HG03378 (cell line): Measurements from ENCODE around the gene NT5DC1.

Source experiments
- ATAC-seq: cut with Tn5 transposase; IDR thresholded peaks from one replicate; pipeline ENCODE4 v1.9.1; 2021; ENCODE audit warnings: mild to moderate bottlenecking, moderate library complexity; ENCODE audit not compliant: unreplicated experiment

The NT5DC1 gene

DNA sequence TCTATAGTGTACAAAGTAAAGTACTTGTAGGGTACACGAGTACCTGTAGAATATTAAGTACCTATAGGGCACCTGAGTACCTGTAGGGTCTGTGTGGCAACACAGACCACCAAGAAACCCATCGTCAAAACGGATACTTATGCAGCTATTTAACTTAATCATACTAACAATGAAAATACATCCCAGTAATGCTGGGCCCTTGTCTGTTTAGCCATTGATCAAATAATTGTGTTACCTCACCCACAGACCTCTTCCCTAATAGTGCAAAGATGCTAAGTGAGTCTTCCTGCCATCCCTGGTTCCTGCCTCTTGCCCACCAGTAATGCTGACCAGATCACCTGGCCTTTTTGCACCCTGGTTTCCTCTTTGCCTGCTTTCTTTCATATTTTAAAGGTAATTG is 32.8 kb downstream of the NT5DC1 start:
- no peak for ATAC-seq

DNA sequence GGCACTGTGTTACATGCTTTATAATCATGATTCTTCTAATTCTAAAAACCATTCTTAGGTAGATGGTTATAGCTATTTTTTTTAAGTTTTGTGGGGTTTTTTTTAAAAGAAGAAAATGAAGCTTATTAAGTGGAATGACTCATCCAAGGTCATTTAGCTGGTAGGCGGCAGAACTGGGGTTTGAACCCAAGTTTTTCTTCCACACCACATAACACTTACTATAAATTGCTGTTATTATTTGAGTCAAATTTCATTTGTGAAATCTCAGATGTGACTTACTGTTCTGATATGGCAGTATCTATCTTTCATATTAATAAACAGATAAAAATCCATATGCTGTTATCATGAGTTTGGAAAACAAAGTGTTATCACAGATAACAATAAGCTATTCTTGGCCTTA is 35.7 kb downstream of the NT5DC1 start:
- ATAC-seq = no peak

DNA sequence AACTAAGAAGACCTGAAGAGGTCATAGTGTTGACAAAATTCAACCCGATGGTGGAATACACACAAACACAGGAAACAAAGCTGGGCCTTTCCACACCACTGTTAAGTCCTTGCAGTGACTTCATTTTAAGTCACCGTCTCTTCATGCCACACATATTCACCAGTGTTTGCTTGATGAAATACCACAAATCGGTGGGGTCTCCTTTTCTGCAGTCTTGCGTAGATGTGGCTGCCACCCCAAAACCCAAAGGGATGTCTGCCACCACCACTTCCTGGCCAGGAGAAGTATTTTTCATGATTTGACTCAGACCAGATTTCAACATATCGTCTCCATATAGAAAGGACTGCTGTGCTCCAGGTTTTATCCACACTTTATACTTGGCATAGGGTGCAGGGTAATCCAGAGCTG is 36.3 kb downstream of the NT5DC1 start:
- ATAC-seq = no peak

DNA sequence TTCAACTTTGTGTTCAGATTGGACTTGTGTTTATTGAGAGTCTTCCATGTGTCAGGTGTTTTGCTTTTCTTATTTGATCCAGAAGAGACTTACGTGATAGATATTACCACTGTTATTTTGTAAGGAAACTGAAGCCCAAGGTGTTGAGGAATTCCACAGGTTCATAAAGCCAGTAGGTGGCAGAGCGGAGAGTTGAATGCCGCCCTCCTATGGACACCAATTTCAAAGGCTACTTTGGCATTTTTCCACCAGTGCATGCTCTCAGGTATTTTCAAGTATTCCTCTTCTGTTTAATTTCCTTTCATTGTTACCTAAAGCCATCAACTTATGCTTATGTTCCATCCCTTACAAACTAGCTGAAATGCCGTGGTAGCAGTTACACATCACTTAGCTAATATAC is 39.3 kb downstream of the NT5DC1 start:
- no peak for ATAC-seq

DNA sequence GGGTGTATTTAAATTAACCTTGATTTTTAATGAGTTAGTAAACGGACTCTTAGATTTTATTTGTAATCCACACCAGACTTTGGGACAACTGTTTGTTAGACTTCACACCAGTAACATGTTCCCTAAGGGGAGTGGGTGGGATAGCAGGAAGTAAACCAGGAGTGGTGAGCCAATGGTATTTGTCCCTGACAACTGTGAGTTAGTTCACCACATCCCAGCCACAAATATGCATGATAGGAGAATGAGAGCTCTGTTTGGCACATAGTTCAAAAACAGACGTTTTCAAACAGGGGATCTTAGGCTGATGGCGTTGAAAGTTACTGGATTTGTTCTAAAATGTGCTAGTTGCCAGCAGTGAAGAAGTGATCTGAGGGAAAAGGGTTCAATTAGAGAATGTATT is 44.0 kb downstream of the NT5DC1 start:
- ATAC-seq = no peak

DNA sequence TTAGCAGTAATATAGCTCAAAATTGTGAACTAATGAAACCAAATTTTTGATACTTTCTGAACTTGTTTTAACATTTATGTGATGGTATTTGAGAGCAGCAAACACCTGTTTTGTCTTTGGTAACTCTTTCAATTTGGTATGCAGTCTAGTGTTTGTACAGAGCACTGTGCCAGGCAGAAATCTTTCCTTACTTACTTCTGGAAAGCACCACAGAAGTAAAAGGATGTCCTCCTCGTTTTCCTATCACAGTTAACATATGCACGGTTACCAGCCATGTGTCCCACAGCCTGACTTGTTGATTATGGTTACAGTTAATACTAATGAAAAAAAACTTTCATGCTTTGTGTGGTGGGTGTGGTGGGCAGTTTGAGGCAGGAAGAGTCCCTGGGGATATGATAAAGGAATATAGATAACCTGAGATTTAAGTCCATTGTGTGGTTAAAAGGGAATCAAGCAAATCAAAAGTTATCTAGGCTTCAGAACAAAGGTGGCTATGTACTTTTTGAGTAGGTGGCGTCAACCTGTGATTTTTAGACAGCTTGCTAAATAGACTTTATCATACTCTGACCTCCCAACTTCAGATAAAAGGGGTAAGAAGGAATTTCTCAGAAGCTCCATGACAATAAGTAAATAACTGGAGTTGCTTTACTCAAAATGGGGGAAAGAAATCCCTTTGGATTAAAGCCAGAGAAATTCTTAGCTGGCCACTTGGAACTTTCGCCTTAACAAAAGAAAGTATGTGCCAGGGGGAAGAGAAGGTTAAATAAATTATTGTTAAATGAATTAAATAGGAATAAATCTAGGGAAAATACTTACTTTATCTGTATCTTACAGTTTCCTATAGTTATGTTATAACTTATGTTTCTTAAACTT is 45.4 kb downstream of the NT5DC1 start:
- ATAC-seq = no peak

DNA sequence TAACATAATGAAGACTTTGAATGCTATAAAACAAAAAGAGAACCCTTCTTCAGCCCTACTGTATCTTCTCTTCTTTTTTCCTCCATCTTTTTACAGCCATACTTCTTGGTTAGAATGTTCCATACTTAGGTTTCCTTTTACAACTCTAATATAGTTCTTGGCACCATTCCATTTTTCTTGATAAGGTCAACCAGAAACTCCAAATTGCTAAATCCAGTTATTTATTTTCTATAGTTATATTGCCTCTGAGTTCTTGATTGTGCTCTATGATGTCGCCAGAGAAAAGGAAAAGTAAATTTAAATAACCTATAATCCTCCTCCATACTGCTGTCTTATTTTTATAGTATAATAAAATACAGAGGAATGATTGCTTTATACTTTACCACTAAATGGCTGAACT is 52.0 kb downstream of the NT5DC1 start:
- ATAC-seq = no peak

DNA sequence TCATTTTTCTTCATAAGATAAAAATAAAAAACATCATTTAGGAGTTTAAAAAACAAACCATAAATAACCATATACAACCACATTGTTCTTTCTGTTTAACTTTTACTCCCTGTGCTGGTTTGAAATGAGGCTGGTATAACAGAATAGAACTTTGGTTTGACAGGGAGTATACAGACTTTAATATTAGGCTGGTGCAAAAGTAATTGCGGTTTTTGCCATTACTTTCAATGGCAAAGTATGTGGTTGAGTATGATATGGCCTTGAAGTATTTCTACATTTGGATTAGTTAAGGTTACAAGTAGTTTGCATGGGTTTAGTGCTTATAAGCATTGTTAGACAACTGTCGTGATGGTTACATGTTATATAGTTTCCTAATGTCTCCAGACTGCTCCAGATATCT is 54.2 kb downstream of the NT5DC1 start:
- ATAC-seq = no peak

DNA sequence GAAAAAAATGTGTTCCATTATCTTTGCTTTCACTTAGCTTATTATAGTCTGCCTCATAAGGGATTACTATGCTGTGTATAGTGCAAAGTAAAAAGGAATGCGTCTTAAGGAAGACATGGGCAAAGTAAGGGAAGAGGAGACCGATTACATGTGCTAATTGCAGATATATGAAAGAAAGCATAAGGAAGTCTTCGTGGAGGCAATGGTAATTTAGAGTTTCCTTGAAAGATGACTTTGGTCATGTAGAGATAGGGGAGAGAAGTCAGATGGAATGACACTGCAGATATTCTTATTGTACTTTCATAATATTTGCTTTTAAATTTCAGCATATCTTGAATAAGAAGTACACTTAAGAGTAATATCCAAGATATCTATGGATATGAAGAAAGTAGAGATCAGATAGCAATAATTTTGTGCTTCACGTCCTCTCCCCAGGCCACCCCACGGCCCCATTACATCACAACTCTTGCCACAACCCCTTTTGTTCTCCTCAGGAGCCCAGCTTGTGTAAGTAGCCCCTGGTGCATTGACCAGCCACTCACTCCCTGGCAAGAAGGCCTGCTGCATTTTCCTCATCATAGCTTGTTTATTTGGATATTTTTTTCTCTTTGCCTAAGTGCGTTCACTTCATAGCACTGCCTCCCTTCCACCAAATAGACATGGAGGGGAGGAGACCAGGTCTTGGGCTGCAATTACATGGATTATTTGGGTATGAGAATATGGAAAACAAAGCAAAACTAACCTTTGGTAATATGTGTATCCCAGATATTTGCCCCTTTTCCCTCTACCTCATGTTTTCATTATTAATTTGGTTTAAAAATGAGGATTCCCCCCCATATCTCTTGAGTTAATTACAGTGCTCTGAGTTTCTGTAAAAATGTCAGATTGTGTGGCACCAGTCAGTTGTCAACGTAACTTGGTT is 56.0 kb downstream of the NT5DC1 start:
- ATAC-seq = no peak

DNA sequence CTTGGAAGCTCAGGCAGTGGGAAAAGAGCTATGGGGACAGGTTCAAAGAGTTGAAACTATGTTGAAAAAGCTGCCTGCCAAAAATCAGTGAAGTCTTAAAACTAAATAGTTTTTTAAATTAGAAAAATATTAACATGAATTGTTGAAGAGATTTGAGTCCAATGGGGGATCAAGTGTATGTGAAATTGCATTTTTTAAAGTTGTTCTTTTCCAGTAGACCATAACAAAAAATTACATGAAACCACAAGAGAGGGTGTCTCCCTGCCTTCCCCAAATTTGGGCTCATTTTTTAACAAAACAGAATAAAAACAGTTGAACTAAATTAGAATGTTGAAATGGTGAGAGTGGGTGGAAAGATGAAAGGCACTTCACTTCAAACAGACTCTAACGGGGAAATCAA is 56.7 kb downstream of the NT5DC1 start:
- ATAC-seq = no peak

DNA sequence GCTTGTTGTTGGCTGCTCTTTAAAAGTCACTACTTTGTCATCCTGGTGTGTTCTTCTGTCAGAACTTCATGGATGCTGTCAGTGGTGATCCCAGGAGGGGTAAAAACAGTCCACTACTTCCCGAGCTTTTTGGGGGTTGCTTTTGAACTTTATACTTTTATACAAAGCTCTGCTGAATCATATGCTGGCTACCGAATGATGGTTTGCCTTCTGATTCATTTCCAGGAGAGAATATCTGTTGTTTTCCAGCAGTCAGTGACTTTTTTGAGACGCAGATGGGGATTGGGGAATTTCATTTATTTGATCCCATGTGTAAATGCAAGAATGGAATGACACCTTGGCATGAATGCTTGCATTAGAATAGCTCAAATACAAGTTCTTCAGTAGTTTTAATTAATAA is 58.0 kb downstream of the NT5DC1 start:
- no peak for ATAC-seq

DNA sequence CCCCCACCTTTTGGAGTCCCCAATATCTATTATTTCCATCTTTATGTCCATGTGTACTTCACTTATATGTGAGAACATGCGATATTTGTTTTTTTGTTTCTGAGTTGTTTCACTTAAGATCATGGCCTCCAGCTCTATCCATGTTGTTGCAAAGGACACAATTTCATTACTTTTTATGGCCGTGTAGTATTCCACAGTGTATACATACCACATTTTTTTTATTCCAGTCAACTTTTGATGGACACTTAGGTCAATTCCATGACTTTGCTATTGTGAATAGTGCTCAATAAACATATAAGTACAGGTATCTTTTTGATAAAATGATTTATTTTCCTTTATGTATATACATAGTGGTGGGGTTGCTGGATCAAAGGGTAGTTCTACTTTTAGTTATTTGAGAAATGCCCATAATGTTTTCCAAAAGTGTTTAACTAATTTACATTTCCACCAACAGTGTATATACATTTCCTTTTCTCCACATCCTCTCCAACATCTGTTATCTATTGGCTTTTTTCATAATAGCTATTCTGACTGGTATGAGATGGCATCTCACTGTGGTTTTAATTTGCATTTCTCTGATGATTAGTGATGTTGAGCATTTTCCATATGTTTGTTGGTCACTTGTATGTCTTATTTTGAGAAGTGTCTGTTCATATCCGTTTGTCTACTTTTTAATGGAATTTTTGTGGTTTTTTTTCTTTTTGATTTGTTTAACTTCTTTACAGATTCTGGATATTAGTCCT is 59.3 kb downstream of the NT5DC1 start:
- no peak for ATAC-seq

DNA sequence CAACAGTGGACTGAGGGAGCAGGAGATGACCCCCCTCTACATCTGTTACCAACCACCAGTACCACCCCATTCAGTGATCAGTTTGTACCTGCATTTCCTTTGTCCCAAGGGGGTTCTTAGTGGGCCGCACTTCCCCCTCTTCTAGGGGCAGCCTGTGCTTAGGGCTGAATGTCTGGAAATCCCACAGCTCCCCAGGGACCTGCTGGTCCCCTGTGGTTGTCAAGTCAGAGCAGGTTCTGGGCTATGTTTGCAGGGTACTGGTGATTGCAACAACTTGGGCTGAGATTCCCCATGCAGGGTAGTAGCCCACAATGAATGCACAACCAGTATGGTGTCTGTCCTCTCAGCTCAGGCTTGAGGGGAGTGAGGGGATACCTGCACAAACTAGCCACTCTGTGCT is 64.9 kb downstream of the NT5DC1 start:
- ATAC-seq = peak; percentile 94

DNA sequence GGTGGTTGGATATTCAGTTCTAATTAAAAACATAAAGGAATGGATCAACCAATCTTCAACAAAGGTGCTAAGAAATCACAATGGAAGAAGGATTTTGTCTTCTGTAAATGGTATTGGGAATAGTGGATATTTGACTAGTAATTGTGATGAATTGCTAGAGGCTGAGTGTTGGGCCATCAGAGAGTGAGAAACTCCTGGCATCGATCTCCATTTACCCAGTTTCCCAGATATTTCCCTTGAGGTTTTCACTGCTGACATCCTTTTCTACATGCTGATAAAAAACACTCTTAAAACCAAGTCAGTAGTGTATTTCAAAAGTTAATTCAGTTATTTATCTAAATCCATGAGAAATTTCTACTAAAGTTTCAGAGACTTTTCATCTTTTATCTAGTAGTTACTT is 65.7 kb downstream of the NT5DC1 start:
- ATAC-seq = no peak

DNA sequence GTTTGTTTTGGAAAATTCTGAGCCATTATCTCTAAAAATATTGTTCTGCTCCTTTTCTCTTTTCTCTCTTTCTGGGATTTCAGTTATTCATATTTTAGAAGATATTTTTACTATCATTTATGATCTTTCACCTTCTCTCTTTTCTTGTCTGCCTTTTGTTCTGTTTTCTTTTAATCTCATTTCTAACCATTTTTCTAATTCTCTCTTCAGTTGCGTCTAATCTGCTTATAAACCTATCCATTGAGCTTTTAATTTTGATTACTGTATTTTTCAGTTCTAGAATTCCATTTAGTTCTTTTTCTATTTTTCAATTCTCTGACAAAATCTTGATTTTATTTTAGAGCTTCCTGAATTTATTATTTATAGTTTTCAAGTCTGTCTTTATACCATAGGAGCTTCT is 67.5 kb downstream of the NT5DC1 start:
- no peak for ATAC-seq

DNA sequence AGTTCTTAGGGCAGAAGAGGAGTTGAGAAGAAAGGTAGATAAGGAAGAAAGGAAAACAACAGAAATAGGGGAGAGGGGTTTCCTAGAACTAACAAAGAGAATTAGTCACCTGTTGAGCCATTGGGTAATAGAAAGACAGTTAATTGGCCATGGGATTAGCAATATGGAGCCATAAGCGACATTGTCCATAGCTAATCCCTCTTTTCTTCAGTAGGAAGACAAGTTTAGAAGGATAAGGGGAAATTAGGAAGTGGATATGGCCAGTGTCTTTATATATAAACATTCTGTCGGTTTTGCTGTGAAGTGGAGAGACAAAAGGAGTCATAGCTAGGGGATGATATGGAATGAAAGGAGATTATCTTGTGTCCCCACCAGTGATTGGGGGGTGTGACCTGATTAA is 69.2 kb downstream of the NT5DC1 start:
- no peak for ATAC-seq

DNA sequence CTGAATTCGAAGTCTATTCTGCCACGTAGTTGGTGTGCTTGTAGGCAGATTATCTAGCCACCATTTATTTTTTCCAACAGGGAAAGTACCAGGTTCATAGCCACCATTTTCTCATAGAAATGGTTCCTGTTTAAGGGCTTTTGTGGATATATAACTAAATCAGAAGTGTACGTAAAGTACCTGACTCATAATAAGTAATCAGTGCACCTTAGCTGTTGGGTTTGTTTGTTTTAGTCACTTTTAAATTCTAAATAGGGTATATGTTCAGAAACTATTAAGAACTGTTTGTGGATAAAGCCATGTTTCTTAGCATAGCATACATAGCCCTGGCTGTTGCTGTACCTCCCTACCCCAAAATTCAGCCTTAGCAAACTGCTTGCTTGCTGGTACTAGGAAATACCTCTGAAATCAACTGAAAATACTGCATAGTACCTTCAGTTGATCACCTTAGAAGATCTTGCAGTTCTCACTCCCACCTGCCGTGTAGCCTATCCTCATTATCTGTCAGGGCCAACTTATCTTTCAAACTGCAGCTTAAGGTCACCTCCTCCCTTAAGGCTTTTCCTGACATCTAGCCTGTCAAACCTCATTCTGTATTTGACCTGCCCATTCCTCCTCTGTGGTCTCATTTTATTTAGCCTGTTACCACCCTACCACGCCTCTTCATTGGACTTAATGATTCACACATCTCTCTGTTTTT is 69.9 kb downstream of the NT5DC1 start:
- ATAC-seq = no peak

DNA sequence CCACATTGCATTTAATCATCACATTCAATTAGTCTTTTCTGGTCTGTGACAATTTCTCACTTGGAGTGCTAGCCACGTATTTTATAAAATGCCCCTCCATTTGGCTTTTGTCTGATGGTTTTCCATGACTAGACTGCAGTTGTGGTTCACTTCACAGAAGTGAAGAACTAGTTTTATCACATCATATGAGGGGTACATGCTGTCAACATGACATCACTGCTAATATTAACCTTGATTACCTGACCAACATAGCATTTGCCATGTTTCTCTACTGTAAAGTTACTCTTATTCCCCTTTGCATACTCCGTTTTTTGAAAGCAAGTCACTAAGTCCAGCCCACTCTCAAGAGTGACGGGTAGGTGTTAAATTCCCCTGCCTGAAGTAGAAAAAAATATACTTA is 73.3 kb downstream of the NT5DC1 start:
- no peak for ATAC-seq

DNA sequence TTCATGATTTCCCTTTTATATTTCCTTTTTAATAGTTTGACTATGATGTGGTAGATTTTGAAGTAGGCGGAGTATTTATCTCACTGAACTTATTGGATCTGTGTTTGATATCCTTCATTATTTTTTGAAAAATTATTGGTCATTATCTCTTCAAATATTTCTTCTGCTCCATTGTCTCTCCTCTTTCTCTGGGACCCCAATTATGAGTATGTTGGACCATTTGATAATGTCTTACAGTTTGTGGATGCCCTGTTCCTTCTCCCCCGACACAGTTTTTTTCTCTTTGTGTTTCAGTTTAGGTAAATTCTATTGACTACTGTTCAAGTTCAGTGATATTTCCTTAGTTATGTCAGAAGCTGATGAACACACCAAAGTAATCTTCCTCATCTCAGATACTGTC is 74.7 kb downstream of the NT5DC1 start:
- ATAC-seq = no peak

DNA sequence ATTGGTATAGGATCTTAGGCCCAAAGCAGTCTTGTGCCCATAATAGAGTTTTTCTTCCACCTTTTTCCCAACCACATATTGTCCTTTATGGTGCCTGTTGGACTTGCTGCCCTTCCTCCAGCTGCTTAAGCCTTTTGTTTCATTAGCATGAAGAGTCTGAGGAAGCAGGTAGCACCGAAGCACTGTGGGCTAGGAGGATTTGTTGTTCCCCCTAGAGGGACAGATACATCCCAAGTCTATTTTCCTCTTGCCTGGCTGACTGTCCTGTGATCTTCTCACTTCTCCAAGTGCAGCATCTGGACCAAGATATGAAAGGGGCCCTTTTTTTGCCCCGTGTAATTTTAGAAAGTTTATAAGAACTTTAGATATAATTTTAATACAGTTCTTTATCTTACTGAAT is 75.9 kb downstream of the NT5DC1 start:
- ATAC-seq = no peak

DNA sequence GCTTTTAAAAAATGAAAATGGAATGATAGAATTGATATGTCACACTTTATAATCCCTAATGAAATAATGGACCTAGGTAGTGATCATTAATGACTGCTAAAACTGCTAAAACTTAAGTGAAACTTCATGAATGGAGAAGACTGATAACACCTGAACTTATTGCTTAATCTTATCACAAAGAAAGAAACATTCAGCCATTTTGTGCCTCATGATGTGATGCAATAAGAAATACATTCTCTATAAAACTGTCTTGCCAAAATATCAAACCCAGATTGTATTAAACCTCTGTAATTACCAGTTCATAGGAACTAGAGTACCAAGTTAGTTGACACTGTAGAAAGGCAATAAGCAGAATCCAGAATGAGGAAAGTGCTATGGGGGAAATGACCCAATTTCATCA is 79.7 kb downstream of the NT5DC1 start:
- ATAC-seq = no peak
